Measurements from ENCODE around the gene ARID1B. TPM values are rescaled to one million over a fixed set of nuclear protein-coding genes. Genes with fewer than 3 reads are reported as not detected.

The ARID1B gene
- total RNA-seq, 1 experiment from 2014 or later, result 60.3 TPM

- TF ChIP-seq E2F4 (CRISPR knock-in tag; IDR thresholded peaks at IDR 0.05; ENCODE audit: borderline replicate concordance, low read depth) (no peak), CREM (CRISPR knock-in tag; IDR thresholded peaks at IDR 0.05) (no peak), CDX4 (CRISPR knock-in tag; IDR thresholded peaks at IDR 0.05; ENCODE audit: borderline replicate concordance) (no peak), ZNF396 (CRISPR knock-in tag; IDR thresholded peaks at IDR 0.05; ENCODE audit: borderline replicate concordance) (no peak), ZNF671 (CRISPR knock-in tag; IDR thresholded peaks at IDR 0.05) (no peak), AFF4 (CRISPR knock-in tag; IDR thresholded peaks at IDR 0.05; ENCODE audit: borderline replicate concordance) (no peak)
These were observed 107.1 kb downstream of the ARID1B start (continued) for GRCh38 chr6:156884306-156884705.

- POLR2A ChIA-PET, result no interaction called here
- CTCF ChIA-PET, result interaction anchor here (1.0 kb wide), 1 partner anchor 10 kb away, joined by 3 read pairs; no protein-coding TSS in a partner anchor
- H3K4me3 Mint-ChIP-seq, result no peak overlapping the region
These were observed 108.4 kb downstream of the ARID1B start for GRCh38 chr6:156885562-156885961.

More at GRCh38 chr6:156885562-156885961, 108.4 kb downstream of the ARID1B start:
- no peak overlapping the region for H3K27ac Mint-ChIP-seq
- peaks cover 88% of the 10 kb centered on the region for H3K4me1 Mint-ChIP-seq
- no peak for TF ChIP-seq CREM (CRISPR knock-in tag; IDR thresholded peaks at IDR 0.05)
- TF ChIP-seq ZNF425 (CRISPR knock-in tag; conservative IDR thresholded peaks at IDR 0.05), result no peak
- TF ChIP-seq FOXP4 (CRISPR knock-in tag; IDR thresholded peaks at IDR 0.05), result no peak
- no peak for TF ChIP-seq NR2C2 (CRISPR knock-in tag; IDR thresholded peaks at IDR 0.05)
- TF ChIP-seq RORB (CRISPR knock-in tag; IDR thresholded peaks at IDR 0.05), result no peak
- no peak for TF ChIP-seq ERG (CRISPR knock-in tag; IDR thresholded peaks at IDR 0.05)
- TF ChIP-seq GRHL2 (CRISPR knock-in tag; IDR thresholded peaks at IDR 0.05; ENCODE audit: insufficient replicate concordance, severe bottlenecking), result no peak
- no peak for TF ChIP-seq RELA (CRISPR knock-in tag; IDR thresholded peaks at IDR 0.05; ENCODE audit: borderline replicate concordance)
- no peak for TF ChIP-seq NFE2L1 (CRISPR knock-in tag; IDR thresholded peaks at IDR 0.05)
- TF ChIP-seq PRDM15 (CRISPR knock-in tag; IDR thresholded peaks at IDR 0.05), result no peak
- no peak for TF ChIP-seq ZNF512 (CRISPR knock-in tag; IDR thresholded peaks at IDR 0.05; ENCODE audit: borderline replicate concordance)
- no peak for TF ChIP-seq TCF7 (CRISPR knock-in tag; IDR thresholded peaks at IDR 0.05; ENCODE audit: low read depth)
- no peaks in the 10 kb centered on the region for H3K9me3 Mint-ChIP-seq
- no peaks in the 10 kb centered on the region for H3K27me3 Mint-ChIP-seq (ENCODE audit: low read depth)
- H3K36me3 Mint-ChIP-seq, result no peaks in the 10 kb centered on the region
- ATAC-seq (no peak), DNase-seq (ENCODE audit: low spot score) (no peak)
